Psoas muscle (tissue), 8 donors: ENCODE results near the gene CXorf58. TPM values are rescaled to one million over a fixed set of nuclear protein-coding genes. Genes with fewer than 3 reads are reported as not detected.

Experiments used
- ATAC-seq, 4 donors: fragments of 200-7000 bp; cut with Tn5 transposase; one replicate each; pipeline ENCODE4 v1.9.1; 2020; ENCODE audit warnings: moderate library complexity in 3 of 4, mild to moderate bottlenecking in 2 of 4
- DNase-seq, 2 donors: peaks; one replicate each; pipeline ENCODE4 v3.0.0-alpha.2; 2020
- H3K27ac ChIP-seq: fragments of 200-600 bp; one replicate; pipeline ENCODE4 v1.8.0; 2022
- H3K27me3 ChIP-seq, 3 donors: fragments of 200-600 bp in 1 of 3; one replicate each; pipeline versions ENCODE4 v1.6.1 to v1.8.0; 2013 to 2022; ENCODE audit warnings: low read length in 2 of 3, mild to moderate bottlenecking in 2 of 3, moderate library complexity in 1 of 3; ENCODE audit not compliant: insufficient read depth in 3 of 3
- H3K36me3 ChIP-seq, 2 donors: fragments of 200-600 bp in 1 of 2; one replicate each; pipeline versions ENCODE4 v1.6.1 to v1.8.0; 2013 to 2022; ENCODE audit warnings: low read depth in 1 of 2, mild to moderate bottlenecking in 1 of 2, moderate library complexity in 1 of 2; ENCODE audit not compliant: insufficient read depth in 1 of 2
- H3K4me1 ChIP-seq: fragments of 200-600 bp; one replicate; pipeline ENCODE4 v1.8.0; 2022
- H3K4me3 ChIP-seq: fragments of 200-600 bp; one replicate; pipeline ENCODE4 v1.8.0; 2022; ENCODE audit warnings: mild to moderate bottlenecking
- H3K9me3 ChIP-seq: fragments of 200-600 bp; one replicate; pipeline ENCODE4 v1.8.0; 2022
- CTCF ChIP-seq: fragments of 200-600 bp; IDR thresholded peaks from one replicate; pipeline ENCODE4 v1.8.0; 2022; ENCODE audit warnings: antibody characterized with exemption
- WGBS, 3 donors: extraction: QIAGEN DNeasy Blood & Tissue Kit; methylation state at CpG; one replicate each; pipeline versions ENCODE4 v1.1.6 to v1.1.7; 2013; 5-methylcytosine and 5-hydroxymethylcytosine counted together
- intact Hi-C, 2 donors: fragments of 100-400 bp; cut with DNase I; formaldehyde crosslinking; loops; one replicate each; pipeline versions ENCODE4 v1.11.0 to v1.14.2; 2022
- polyA plus RNA-seq, 3 donors: library from polyadenylated mRNA; stranded (reverse); fragments of 200-250 nt; gene quantifications; one replicate each; pipeline ENCODE4 v1.2.3, GENCODE V29; 2013
- total RNA-seq, 4 donors: library from RNA; stranded (reverse); fragmentation: NEBNext Ultra II Directional in 2 of 4; extraction: Animal tissue kit (Norgen Biotek cat#: 25700) in 2 of 4; gene quantifications; one replicate each; pipeline versions ENCODE4 v1.2.1 to v1.2.4, GENCODE V29; 2021 to 2023
- donor health status: healthy with polysubstance abuse.
- donor health status: DM: no; HTN: no; CAD: no; lungs with moderate emphysema.
- donor health status: Bipolar disorder and iron deficiency.
- donor health status: healthy.
- donor health status: DM: yes; HTN: yes; CAD: no.
- donor health status: DM: no; HTN: no; CAD: no.
- donor health status: DM: no; HTN: no; CAD: no.
- donor health status: DM: yes; HTN: yes; CAD: no.

The CXorf58 gene
- total and polyA plus RNA-seq, 7 donors, result 0.08 to 0.50 (median 0.17) TPM; not detected in 2

GRCh38 chrX:23939203-23939602, 31.4 kb downstream of the CXorf58 start:
- no peaks in the 10 kb centered on the region for H3K36me3 ChIP-seq
- DNase-seq (no peak), ATAC-seq (no peak)
- no peak for TF ChIP-seq CTCF
- intact Hi-C loops, result no loop called here
- peaks cover 0 to 8% (median 0%) of the 10 kb centered on the region in 3 donors for H3K27me3 ChIP-seq
- 53 to 84% (median 65%) methylated on average over 1 of the region's 1 CpG for WGBS, 3 donors
- no peak overlapping the region for H3K27ac ChIP-seq
- no peaks in the 10 kb centered on the region for H3K9me3 ChIP-seq
- no peak overlapping the region for H3K4me3 ChIP-seq
- no peaks in the 10 kb centered on the region for H3K4me1 ChIP-seq

GRCh38 chrX:23944234-23944633, 36.4 kb downstream of the CXorf58 start:
- peaks cover 0 to 16% (median 0%) of the 10 kb centered on the region in 3 donors for H3K27me3 ChIP-seq
- no peak overlapping the region for H3K27ac ChIP-seq
- intact Hi-C loops, result no loop called here
- no peak overlapping the region for H3K4me3 ChIP-seq
- DNase-seq (no peak), ATAC-seq (no peak)
- no peaks in the 10 kb centered on the region for H3K9me3 ChIP-seq
- no peaks in the 10 kb centered on the region for H3K4me1 ChIP-seq
- no peak for TF ChIP-seq CTCF
- no peaks in the 10 kb centered on the region for H3K36me3 ChIP-seq
- 42 to 60% (median 50%) methylated on average over 1 of the region's 1 CpG for WGBS, 3 donors

- peaks cover 0 to 16% (median 0%) of the 10 kb centered on the region in 3 donors for H3K27me3 ChIP-seq
- H3K36me3 ChIP-seq, result no peaks in the 10 kb centered on the region
- no peak overlapping the region for H3K27ac ChIP-seq
- TF ChIP-seq CTCF, result no peak
- DNase-seq (no peak), ATAC-seq (no peak)
- WGBS, 3 donors, result 71 to 88% (median 80%) methylated on average over 1 of the region's 1 CpG
- H3K4me1 ChIP-seq, result no peaks in the 10 kb centered on the region
- no peaks in the 10 kb centered on the region for H3K9me3 ChIP-seq
- intact Hi-C loops, result no loop called here
- H3K4me3 ChIP-seq, result no peak overlapping the region
These were observed 37.4 kb downstream of the CXorf58 start for GRCh38 chrX:23945206-23945605.

- 59 to 81% (median 62%) methylated on average over 3 of the region's 3 CpGs for WGBS, 3 donors
- peaks cover 0 to 4% (median 0%) of the 10 kb centered on the region in 3 donors for H3K27me3 ChIP-seq
- H3K36me3 ChIP-seq, result no peaks in the 10 kb centered on the region
- ATAC-seq, result no peak
- no peaks in the 10 kb centered on the region for H3K4me1 ChIP-seq
- H3K27ac ChIP-seq, result no peak overlapping the region
- DNase-seq, result no peak
- no peak overlapping the region for H3K4me3 ChIP-seq
- intact Hi-C loops, result no loop called here
- H3K9me3 ChIP-seq, result no peaks in the 10 kb centered on the region
- no peak for TF ChIP-seq CTCF
These were observed 44.6 kb downstream of the CXorf58 start for GRCh38 chrX:23952391-23952790.
